GM21526 (cell line): ENCODE results near the gene MPZL1.
A peak's percentile ranks its signal among the peaks of the same experiment; 100 is the strongest.
"Not testable (repeated sequence)": the region's sequence is repeated elsewhere in the genome, so short reads cannot be mapped to it uniquely, and the experiment has no call there.

ENCODE experiments used
- ATAC-seq: cut with Tn5 transposase; IDR thresholded peaks from one replicate; pipeline ENCODE4 v1.9.1; 2021; ENCODE audit warnings: moderate library complexity; ENCODE audit not compliant: unreplicated experiment, low FRiP score

Gene MPZL1

GRCh38 chr1:167717351-167717750 is 4.4 kb upstream of the MPZL1 start:
- ATAC-seq: no peak

GRCh38 chr1:167718914-167719691 is 2.7 kb upstream of the MPZL1 start:
- ATAC-seq: no peak

- ATAC-seq: not testable (repeated sequence)
Measured at GRCh38 chr1:167719715-167720421, 1.9 kb upstream of the MPZL1 start.

- ATAC-seq: no peak
Measured at GRCh38 chr1:167720965-167721616, 691 bp upstream of the MPZL1 start.

GRCh38 chr1:167722152-167722869 is 529 bp downstream of the MPZL1 start:
- ATAC-seq: peak; percentile 26

GRCh38 chr1:167722870-167723251 is 1.1 kb downstream of the MPZL1 start:
- ATAC-seq: no peak

- no peak for ATAC-seq
Measured at GRCh38 chr1:167723707-167724323, 2.0 kb downstream of the MPZL1 start.

GRCh38 chr1:167726008-167726407 is 4.2 kb downstream of the MPZL1 start:
- ATAC-seq: no peak

- ATAC-seq: no peak
Measured at GRCh38 chr1:167728818-167729410, 7.1 kb downstream of the MPZL1 start.

- ATAC-seq: no peak
Measured at GRCh38 chr1:167734227-167734626, 12.4 kb downstream of the MPZL1 start.

- ATAC-seq: no peak
Measured at GRCh38 chr1:167734841-167735240, 13.1 kb downstream of the MPZL1 start.

GRCh38 chr1:167737169-167737568 is 15.4 kb downstream of the MPZL1 start:
- ATAC-seq: no peak

GRCh38 chr1:167738158-167738557 is 16.4 kb downstream of the MPZL1 start:
- no peak for ATAC-seq

GRCh38 chr1:167739752-167740151 is 18.0 kb downstream of the MPZL1 start:
- ATAC-seq: no peak

- not testable (repeated sequence) for ATAC-seq
Measured at GRCh38 chr1:167741103-167741502, 19.3 kb downstream of the MPZL1 start.

- not testable (repeated sequence) for ATAC-seq
Measured at GRCh38 chr1:167742392-167743057, 20.7 kb downstream of the MPZL1 start.

GRCh38 chr1:167744901-167745300 is 23.1 kb downstream of the MPZL1 start:
- ATAC-seq: no peak

- ATAC-seq: no peak
Measured at GRCh38 chr1:167746013-167746672, 24.4 kb downstream of the MPZL1 start.
